ENCODE data around the gene SERP1. TPM values are rescaled to one million over a fixed set of nuclear protein-coding genes. Genes with fewer than 3 reads are reported as not detected.
"Not testable (repeated sequence)": the region's sequence is repeated elsewhere in the genome, so short reads cannot be mapped to it uniquely, and the experiment has no call there.

The SERP1 gene
- total and polyA plus RNA-seq, 3 experiments from 2014 or later: 127 to 156 (median 135) TPM

- CTCF ChIA-PET; H3K36me3 ChIP-seq (ENCODE audit: insufficient read depth, low read length); H3K4me1 Mint-ChIP-seq; H3K9me3 ChIP-seq (ENCODE audit: low read length); H3K27ac ChIP-seq (ENCODE audit: low read depth, low read length); DNase-seq; H3K4me1 ChIP-seq (ENCODE audit: insufficient read depth, low read length); H3K4me3 ChIP-seq (ENCODE audit: low read length); H3K4me3 Mint-ChIP-seq; POLR2A ChIA-PET; H3K27me3 ChIP-seq (ENCODE audit: insufficient read depth, low read length, poor library complexity, severe bottlenecking); H3K27ac Mint-ChIP-seq: not testable (repeated sequence)
- peaks cover 12 to 14% of the 10 kb centered on the region in 2 donors for H3K27me3 Mint-ChIP-seq
- H3K36me3 Mint-ChIP-seq: peaks cover 0 to 11% (median 3%) of the 10 kb centered on the region in 3 donors
- peaks cover 0 to 11% (median 5%) of the 10 kb centered on the region in 5 donors for H3K9me3 Mint-ChIP-seq
Measured at GRCh38 chr3:150500960-150501359, 45.3 kb downstream of the SERP1 start.

GRCh38 chr3:150497956-150498355, 48.3 kb downstream of the SERP1 start:
- no peaks in the 10 kb centered on the region for H3K4me1 ChIP-seq (ENCODE audit: insufficient read depth, low read length)
- H3K4me3 ChIP-seq (ENCODE audit: low read length): no peak overlapping the region
- peaks cover 2 to 3% of the 10 kb centered on the region in 2 donors for H3K27me3 Mint-ChIP-seq
- H3K9me3 ChIP-seq (ENCODE audit: low read length): no peaks in the 10 kb centered on the region
- no peak for DNase-seq
- H3K27ac ChIP-seq (ENCODE audit: low read depth, low read length): no peak overlapping the region
- H3K4me3 Mint-ChIP-seq: no peak overlapping the region
- no peaks in the 10 kb centered on the region for H3K36me3 ChIP-seq (ENCODE audit: insufficient read depth, low read length)
- no peak overlapping the region for H3K27ac Mint-ChIP-seq
- H3K27me3 ChIP-seq (ENCODE audit: insufficient read depth, low read length, poor library complexity, severe bottlenecking): no peaks in the 10 kb centered on the region
- peaks cover 0 to 11% (median 5%) of the 10 kb centered on the region in 5 donors for H3K9me3 Mint-ChIP-seq
- no peaks in the 10 kb centered on the region for H3K4me1 Mint-ChIP-seq
- POLR2A ChIA-PET: no interaction called here
- peaks cover 0 to 8% (median 3%) of the 10 kb centered on the region in 3 donors for H3K36me3 Mint-ChIP-seq
- CTCF ChIA-PET: interaction anchor here (1.0 to 1.1 kb wide), 2 partner anchors 88 to 212 kb away, joined by 3 to 4 read pairs; no protein-coding TSS in a partner anchor

DNA sequence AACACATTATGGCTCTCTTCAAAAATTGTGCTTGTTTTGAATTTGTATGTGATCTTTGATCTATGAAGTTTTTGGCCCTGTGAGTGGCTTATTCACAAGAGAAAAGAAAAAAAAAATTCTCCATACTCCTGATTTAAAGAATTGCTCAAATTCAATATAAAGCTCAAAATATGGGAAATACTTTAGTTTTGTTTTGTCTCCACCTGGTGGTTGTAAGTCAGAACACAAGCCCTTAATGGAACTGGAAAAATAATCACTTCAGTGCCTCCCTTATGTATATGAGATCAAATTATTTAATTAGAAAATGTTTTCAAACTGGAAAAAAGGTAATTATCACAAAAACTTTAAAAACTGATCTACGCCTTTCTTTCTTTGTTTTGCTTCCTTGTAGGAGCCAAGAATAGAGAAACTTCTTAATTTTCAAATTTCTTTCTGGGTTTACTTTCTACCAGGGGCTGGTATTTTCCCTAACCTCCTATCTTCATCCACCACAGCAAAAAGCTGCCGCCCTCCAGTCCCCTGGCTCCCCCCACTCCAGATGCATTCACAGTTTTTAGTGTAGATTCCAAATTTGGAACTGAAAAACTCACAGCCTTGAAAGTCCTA, 50.6 kb downstream of the SERP1 start:
- peak in 2 of 5 donors; percentile 23 to 40 for DNase-seq
- Mint-ChIP-seq H3K36me3 (no peaks in the 10 kb centered on the region), H3K9me3 (no peaks in the 10 kb centered on the region)

DNA sequence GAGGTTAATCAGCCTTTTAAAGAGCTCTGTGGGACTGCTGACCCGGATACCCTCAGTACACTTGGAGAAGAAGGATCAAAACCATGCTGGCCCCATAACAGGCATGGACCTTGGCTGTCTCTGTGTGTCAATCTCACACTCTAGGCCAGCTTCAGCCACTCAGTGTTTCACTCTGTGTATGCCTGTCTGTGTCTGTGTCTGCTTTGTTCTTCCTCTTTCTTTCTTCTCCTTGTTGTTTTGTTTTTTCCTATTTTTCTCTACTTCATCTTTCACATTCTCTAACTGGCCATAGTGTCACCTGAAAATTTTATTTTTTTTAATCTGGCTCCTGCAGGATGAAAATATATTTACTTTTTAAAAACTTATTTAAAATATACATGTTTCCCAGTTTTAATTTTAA, 51.1 kb downstream of the SERP1 start:
- Mint-ChIP-seq H3K9me3 (no peaks in the 10 kb centered on the region), H3K36me3 (no peaks in the 10 kb centered on the region), H3K27me3 (peaks cover 2 to 3% of the 10 kb centered on the region in 2 donors), H3K27ac (no peak overlapping the region), H3K4me3 (no peak overlapping the region), H3K4me1 (no peaks in the 10 kb centered on the region)
- Histone ChIP-seq H3K36me3 (ENCODE audit: insufficient read depth, low read length) (no peaks in the 10 kb centered on the region), H3K4me3 (ENCODE audit: low read length) (no peak overlapping the region), H3K9me3 (ENCODE audit: low read length) (no peaks in the 10 kb centered on the region), H3K27ac (ENCODE audit: low read depth, low read length) (no peak overlapping the region), H3K4me1 (ENCODE audit: insufficient read depth, low read length) (no peaks in the 10 kb centered on the region), H3K27me3 (ENCODE audit: insufficient read depth, low read length, poor library complexity, severe bottlenecking) (no peaks in the 10 kb centered on the region)
- ChIA-PET CTCF (interaction anchor here (1.0 to 4.5 kb wide), 13 partner anchors 9 to 279 kb away, joined by 3 to 29 read pairs (median 5); partner anchors contain the start of gene TSC22D2), POLR2A (no interaction called here)
- DNase-seq: no peak

More for the DNA sequence above, 50.6 kb downstream of the SERP1 start:
- H3K27me3 ChIP-seq (ENCODE audit: insufficient read depth, low read length, poor library complexity, severe bottlenecking): no peaks in the 10 kb centered on the region
- no peaks in the 10 kb centered on the region for H3K4me1 ChIP-seq (ENCODE audit: insufficient read depth, low read length)
- H3K9me3 ChIP-seq (ENCODE audit: low read length): no peaks in the 10 kb centered on the region
- ChIA-PET CTCF (interaction anchor here (0.7 to 4.5 kb wide), 13 partner anchors 8 to 279 kb away, joined by 3 to 29 read pairs (median 5); partner anchors contain the start of gene TSC22D2), POLR2A (no interaction called here)
- Mint-ChIP-seq H3K4me1 (no peaks in the 10 kb centered on the region), H3K27me3 (peaks cover 2 to 3% of the 10 kb centered on the region in 2 donors), H3K4me3 (no peak overlapping the region), H3K27ac (no peak overlapping the region)
- no peaks in the 10 kb centered on the region for H3K36me3 ChIP-seq (ENCODE audit: insufficient read depth, low read length)
- H3K4me3 ChIP-seq (ENCODE audit: low read length): no peak overlapping the region
- no peak overlapping the region for H3K27ac ChIP-seq (ENCODE audit: low read depth, low read length)

GRCh38 chr3:150494411-150494977, 51.8 kb downstream of the SERP1 start:
- Histone ChIP-seq H3K27me3 (ENCODE audit: insufficient read depth, low read length, poor library complexity, severe bottlenecking) (no peaks in the 10 kb centered on the region), H3K36me3 (ENCODE audit: insufficient read depth, low read length) (no peaks in the 10 kb centered on the region), H3K4me1 (ENCODE audit: insufficient read depth, low read length) (no peaks in the 10 kb centered on the region), H3K4me3 (ENCODE audit: low read length) (no peak overlapping the region), H3K27ac (ENCODE audit: low read depth, low read length) (no peak overlapping the region), H3K9me3 (ENCODE audit: low read length) (no peaks in the 10 kb centered on the region)
- Mint-ChIP-seq H3K9me3 (no peaks in the 10 kb centered on the region), H3K4me3 (no peak overlapping the region), H3K36me3 (no peaks in the 10 kb centered on the region), H3K4me1 (no peaks in the 10 kb centered on the region), H3K27me3 (peaks cover 2 to 3% of the 10 kb centered on the region in 2 donors), H3K27ac (no peak overlapping the region)
- no peak for DNase-seq
- ChIA-PET POLR2A (no interaction called here), CTCF (interaction anchor here (1.1 to 4.5 kb wide), 7 partner anchors 9 to 209 kb away, joined by 3 to 29 read pairs (median 9); partner anchors contain the start of gene TSC22D2)

Other genes starting within 250 kb of the SERP1 start
- 10 to 100 TPM; 20.9 to 22.3 TPM for gene TSC22D2, start 138.2 kb downstream of the SERP1 start, total RNA-seq
- gene TSC22D2, start 138.2 kb downstream of the SERP1 start, polyA plus RNA-seq: 11.9 TPM
- 100 to 1,000 TPM; 128 to 131 TPM for gene EIF2A, start 291 bp upstream of the SERP1 start, total RNA-seq
- 41.5 TPM for gene EIF2A, start 291 bp upstream of the SERP1 start, polyA plus RNA-seq
- gene SELENOT, start 56.8 kb upstream of the SERP1 start, total RNA-seq: 100 to 1,000 TPM; 158 to 162 TPM
- gene SELENOT, start 56.8 kb upstream of the SERP1 start, polyA plus RNA-seq: 311 TPM
- gene ERICH6, start 157.4 kb upstream of the SERP1 start, total RNA-seq: under 1 TPM in 1 of 2 experiments, not detected in 1; 0.39 TPM
- not detected for gene ERICH6, start 157.4 kb upstream of the SERP1 start, polyA plus RNA-seq
- 100 to 1,000 TPM; 111 to 115 TPM for gene SIAH2, start 216.7 kb upstream of the SERP1 start, total RNA-seq
- 48.1 TPM for gene SIAH2, start 216.7 kb upstream of the SERP1 start, polyA plus RNA-seq